GM18498 (cell line): ENCODE measurements around the gene COL13A1.

Source experiments
- ATAC-seq: cut with Tn5 transposase; IDR thresholded peaks from one replicate; pipeline ENCODE4 v1.9.1; 2021; ENCODE audit warnings: mild to moderate bottlenecking, moderate library complexity; ENCODE audit not compliant: unreplicated experiment

The COL13A1 gene

GRCh38 chr10:69818676-69819239 lies 17.1 kb downstream of the COL13A1 start:
- ATAC-seq: no peak

GRCh38 chr10:69819716-69820506 lies 18.2 kb downstream of the COL13A1 start:
- no peak for ATAC-seq

- no peak for ATAC-seq
Measured at GRCh38 chr10:69820817-69821216, 19.1 kb downstream of the COL13A1 start.

- no peak for ATAC-seq
Measured at GRCh38 chr10:69825604-69826003, 23.9 kb downstream of the COL13A1 start.

GRCh38 chr10:69826094-69826493 lies 24.4 kb downstream of the COL13A1 start:
- ATAC-seq: no peak

GRCh38 chr10:69826789-69827554 lies 25.3 kb downstream of the COL13A1 start:
- ATAC-seq: no peak

- ATAC-seq: no peak
Measured at GRCh38 chr10:69828144-69828870, 26.6 kb downstream of the COL13A1 start.

- ATAC-seq: no peak
Measured at GRCh38 chr10:69829775-69830174, 28.1 kb downstream of the COL13A1 start.

- ATAC-seq: no peak
Measured at GRCh38 chr10:69831231-69831855, 29.6 kb downstream of the COL13A1 start.

GRCh38 chr10:69835233-69835632 lies 33.5 kb downstream of the COL13A1 start:
- ATAC-seq: no peak

GRCh38 chr10:69835875-69836730 lies 34.4 kb downstream of the COL13A1 start:
- no peak for ATAC-seq

GRCh38 chr10:69836731-69837030 lies 35.0 kb downstream of the COL13A1 start:
- no peak for ATAC-seq

GRCh38 chr10:69837261-69837660 lies 35.6 kb downstream of the COL13A1 start:
- ATAC-seq: no peak

GRCh38 chr10:69838418-69838817 lies 36.7 kb downstream of the COL13A1 start:
- no peak for ATAC-seq

GRCh38 chr10:69838853-69839252 lies 37.1 kb downstream of the COL13A1 start:
- no peak for ATAC-seq

- ATAC-seq: no peak
Measured at GRCh38 chr10:69839696-69840345, 38.1 kb downstream of the COL13A1 start.

- ATAC-seq: no peak
Measured at GRCh38 chr10:69840773-69841172, 39.1 kb downstream of the COL13A1 start.

GRCh38 chr10:69842020-69842419 lies 40.3 kb downstream of the COL13A1 start:
- no peak for ATAC-seq

- no peak for ATAC-seq
Measured at GRCh38 chr10:69842882-69843281, 41.2 kb downstream of the COL13A1 start.

- ATAC-seq: no peak
Measured at GRCh38 chr10:69843923-69844322, 42.2 kb downstream of the COL13A1 start.
